Thyroid gland (tissue), 4 donors: Measurements from ENCODE around the gene AKT1S1. TPM values are rescaled to one million over a fixed set of nuclear protein-coding genes. Genes with fewer than 3 reads are reported as not detected.

Experiments
- DNase-seq, 2 donors: peaks; one replicate each; pipeline ENCODE4 v3.0.0-alpha.2; 2019
- H3K27ac ChIP-seq, 3 donors: fragments of 200-600 bp; sonication (generic); 1 replicate in 2 of 3; 2 replicates in 1 of 3; pipeline ENCODE4 v1.5.1; 2016 to 2019; ENCODE audit warnings: mild to moderate bottlenecking in 1 of 3, moderate library complexity in 1 of 3
- H3K27me3 ChIP-seq: fragments of 200-600 bp; sonication (generic); one replicate; pipeline ENCODE4 v1.5.1; 2019
- H3K36me3 ChIP-seq, 2 donors: fragments of 200-600 bp; sonication (generic); one replicate each; pipeline ENCODE4 v1.5.1; 2016 to 2019
- H3K4me1 ChIP-seq, 2 donors: fragments of 200-600 bp; sonication (generic); one replicate each; pipeline ENCODE4 v1.5.1; 2017 to 2019
- H3K4me3 ChIP-seq, 3 donors: fragments of 200-600 bp; sonication (generic); replicated peaks in 1 of 3; 1 replicate in 2 of 3; 2 replicates in 1 of 3; pipeline ENCODE4 v1.5.1; 2016; ENCODE audit warnings: mild to moderate bottlenecking in 1 of 3
- H3K9me3 ChIP-seq: fragments of 200-600 bp; sonication (generic); one replicate; pipeline ENCODE4 v1.5.1; 2017
- POLR2A ChIP-seq, 2 donors: fragments of 450-650 bp; IDR thresholded peaks; one replicate each; pipeline ENCODE4 v1.6.1; 2017; ENCODE audit warnings: antibody characterized with exemption in 2 of 2, mild to moderate bottlenecking in 2 of 2, moderate library complexity in 1 of 2
- WGBS, 2 donors: methylation state at CpG; one replicate each; pipeline ENCODE4 v1.1.5; 2017; 5-methylcytosine and 5-hydroxymethylcytosine counted together
- intact Hi-C: fragments of 100-400 bp; cut with DNase I; formaldehyde crosslinking; loops from one replicate; pipeline ENCODE4 v1.15.1; 2023
- total RNA-seq, 4 donors: library from RNA; depleted of rRNA; stranded (reverse); fragments of >200 nt; gene quantifications; one replicate each; pipeline ENCODE4 v1.2.3, GENCODE V29; 2016
- TF ChIP-seq, protein P1 (sequence below), 6 experiments: fragments of 200-600 bp in 3 of 6; fragments of 450-650 bp in 3 of 6; sonication (generic) in 3 of 6; IDR thresholded peaks; one replicate each; pipeline ENCODE4 v1.5.1; 2016 to 2019; ENCODE audit warnings: antibody characterized with exemption in 6 of 6, mild to moderate bottlenecking in 2 of 6, inconsistent platforms in 1 of 6, moderate library complexity in 1 of 6

The AKT1S1 gene
- total RNA-seq, 4 donors from 2014 or later = 16.7 to 26.0 (median 21.5) TPM

DNA sequence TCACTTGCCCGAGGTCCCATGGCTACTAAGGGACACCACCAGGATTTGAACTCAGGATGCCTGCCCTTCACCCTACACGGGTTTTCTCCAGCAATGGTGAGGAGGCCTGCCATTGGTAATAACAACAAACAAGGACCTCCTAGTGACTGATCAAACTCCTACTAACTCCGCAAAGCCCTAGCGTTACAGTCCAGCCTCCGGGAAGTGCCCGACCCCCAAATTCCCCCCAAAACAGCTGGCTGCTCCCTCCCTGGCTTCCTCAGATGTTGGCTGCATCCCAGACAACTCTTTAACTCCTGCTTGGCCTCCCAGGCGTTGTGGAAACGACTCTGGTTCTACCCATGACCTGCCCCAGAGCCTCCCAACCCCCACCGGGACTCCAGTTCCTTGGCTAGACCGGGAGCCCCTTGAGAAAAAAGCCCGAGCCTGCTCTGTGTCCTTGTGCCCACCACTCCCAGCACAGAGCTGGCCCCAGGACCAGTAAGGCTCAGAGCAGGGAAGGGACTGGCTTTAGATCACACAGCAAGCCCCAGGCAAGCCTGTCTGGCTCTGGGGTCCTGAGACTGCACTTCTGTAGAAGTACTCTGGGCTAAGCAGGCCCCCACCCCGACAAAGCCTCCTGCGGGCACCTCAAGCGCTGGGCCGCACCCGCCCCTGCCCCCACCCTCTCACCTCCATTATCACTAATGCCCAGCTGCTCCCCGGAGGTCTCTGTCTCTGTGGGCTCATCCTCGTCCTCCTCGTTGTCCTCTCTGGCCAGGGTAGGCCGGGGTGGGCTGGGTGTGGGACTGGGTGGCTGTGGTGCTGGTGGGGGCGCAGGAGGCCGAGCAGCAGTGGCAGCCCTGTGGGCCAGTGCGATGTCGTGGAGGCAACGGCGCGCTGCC lies 4.7 kb downstream of the AKT1S1 start:
- Histone ChIP-seq H3K27me3 (no peaks in the 10 kb centered on the region), H3K9me3 (no peaks in the 10 kb centered on the region), H3K4me3 (no peak overlapping the region), H3K36me3 (peaks cover 3 to 7% of the 10 kb centered on the region in 2 donors), H3K27ac (no peak overlapping the region), H3K4me1 (peaks cover 25 to 36% of the 10 kb centered on the region in 2 donors)
- no peak for DNase-seq
- TF ChIP-seq, protein P1, sequence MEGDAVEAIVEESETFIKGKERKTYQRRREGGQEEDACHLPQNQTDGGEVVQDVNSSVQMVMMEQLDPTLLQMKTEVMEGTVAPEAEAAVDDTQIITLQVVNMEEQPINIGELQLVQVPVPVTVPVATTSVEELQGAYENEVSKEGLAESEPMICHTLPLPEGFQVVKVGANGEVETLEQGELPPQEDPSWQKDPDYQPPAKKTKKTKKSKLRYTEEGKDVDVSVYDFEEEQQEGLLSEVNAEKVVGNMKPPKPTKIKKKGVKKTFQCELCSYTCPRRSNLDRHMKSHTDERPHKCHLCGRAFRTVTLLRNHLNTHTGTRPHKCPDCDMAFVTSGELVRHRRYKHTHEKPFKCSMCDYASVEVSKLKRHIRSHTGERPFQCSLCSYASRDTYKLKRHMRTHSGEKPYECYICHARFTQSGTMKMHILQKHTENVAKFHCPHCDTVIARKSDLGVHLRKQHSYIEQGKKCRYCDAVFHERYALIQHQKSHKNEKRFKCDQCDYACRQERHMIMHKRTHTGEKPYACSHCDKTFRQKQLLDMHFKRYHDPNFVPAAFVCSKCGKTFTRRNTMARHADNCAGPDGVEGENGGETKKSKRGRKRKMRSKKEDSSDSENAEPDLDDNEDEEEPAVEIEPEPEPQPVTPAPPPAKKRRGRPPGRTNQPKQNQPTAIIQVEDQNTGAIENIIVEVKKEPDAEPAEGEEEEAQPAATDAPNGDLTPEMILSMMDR (IDR thresholded peaks at IDR 0.05) = no peak
- no peak for TF ChIP-seq POLR2A (IDR thresholded peaks at IDR 0.05)
- intact Hi-C loops = loop anchor here (10.0 kb wide), 1 partner anchor 108 kb away; the partner anchor contains the start of genes AP2A1 and TSKS
- WGBS, 2 donors = 83 to 88% methylated on average over 16 to 26 of the region's 27 CpGs

DNA sequence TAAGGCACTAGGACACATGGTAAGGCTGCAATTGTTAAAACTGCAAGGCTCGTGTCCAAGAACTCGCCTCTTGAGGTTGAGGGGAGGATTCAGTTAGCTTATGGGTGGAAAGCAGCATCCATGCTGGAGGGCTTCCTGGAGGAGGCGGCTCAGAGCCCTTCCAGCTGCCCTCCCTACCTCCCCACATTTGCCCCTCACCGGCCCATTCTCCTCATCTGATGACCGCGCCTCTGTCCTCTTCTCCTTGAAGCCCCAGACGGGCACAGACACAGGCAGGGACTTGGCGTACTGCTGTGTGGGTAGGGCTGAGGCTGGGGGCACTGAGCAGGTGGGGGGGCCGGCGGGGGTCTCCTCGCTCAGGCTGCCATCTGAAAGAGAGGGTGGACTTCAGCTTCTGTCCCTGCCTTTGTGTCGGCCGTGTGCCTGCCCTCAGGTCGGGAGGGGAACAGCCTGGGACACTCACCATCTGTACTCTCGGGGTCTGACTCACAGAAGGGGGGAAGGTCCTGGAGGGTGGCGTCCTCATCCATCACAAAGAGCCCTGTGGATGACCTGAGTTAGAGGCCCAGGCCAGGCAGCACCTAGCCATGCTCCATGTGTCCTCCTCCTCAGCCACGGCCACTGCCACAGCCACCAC lies 5.7 kb downstream of the AKT1S1 start:
- intact Hi-C loops = loop anchor here (10.0 kb wide), 1 partner anchor 107 kb away; the partner anchor contains the start of genes AP2A1 and TSKS
- Histone ChIP-seq H3K27me3 (no peaks in the 10 kb centered on the region), H3K9me3 (no peaks in the 10 kb centered on the region), H3K36me3 (peaks cover 3 to 7% of the 10 kb centered on the region in 2 donors), H3K27ac (no peak overlapping the region), H3K4me1 (peaks cover 29 to 39% of the 10 kb centered on the region in 2 donors), H3K4me3 (no peak overlapping the region)
- no peak for TF ChIP-seq POLR2A (IDR thresholded peaks at IDR 0.05)
- TF ChIP-seq, protein P1 (IDR thresholded peaks at IDR 0.05) = no peak
- DNase-seq = no peak
- WGBS, 2 donors = 89 to 94% methylated on average over 12 to 17 of the region's 17 CpGs

DNA sequence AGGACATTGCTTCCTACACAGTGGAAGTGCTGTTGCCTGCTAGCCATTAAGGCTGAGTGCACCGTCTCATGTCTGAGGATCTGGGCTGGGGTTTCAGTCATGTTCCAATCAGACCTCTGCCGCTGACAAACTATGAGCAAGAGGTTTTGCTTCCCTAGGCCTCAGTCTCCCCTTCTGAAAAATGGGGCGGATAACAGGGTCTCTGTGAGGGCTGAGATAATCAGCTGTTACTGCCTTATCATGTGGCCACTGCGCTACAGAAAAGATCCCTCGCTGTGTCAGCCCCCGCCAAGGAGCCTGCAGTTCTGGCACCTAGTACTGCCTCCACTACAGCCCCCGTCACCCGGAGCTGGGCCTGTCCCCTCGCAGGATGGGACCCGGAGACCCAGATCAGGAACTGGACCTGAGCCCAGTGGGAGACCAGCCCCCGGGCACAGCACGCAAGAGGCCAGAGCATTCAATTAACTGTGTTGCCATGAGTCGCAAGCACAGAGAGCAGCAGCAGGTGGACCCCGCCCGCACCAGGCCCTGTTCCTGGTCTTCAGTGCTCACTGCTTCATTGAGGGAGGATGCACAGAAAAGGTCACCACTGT lies 6.8 kb downstream of the AKT1S1 start:
- DNase-seq = no peak
- Histone ChIP-seq H3K27me3 (no peaks in the 10 kb centered on the region), H3K27ac (peak overlapping the region; percentile 85 to 87 (median 86)), H3K9me3 (no peaks in the 10 kb centered on the region), H3K4me3 (peak overlapping the region in 2 of 3 donors; percentile 48 to 55), H3K36me3 (peaks cover 3 to 7% of the 10 kb centered on the region in 2 donors), H3K4me1 (peaks cover 27 to 46% of the 10 kb centered on the region in 2 donors)
- intact Hi-C loops = loop anchor here (10.0 kb wide), 1 partner anchor 106 kb away; the partner anchor contains the start of genes AP2A1 and TSKS
- 82 to 88% methylated on average over 6 to 12 of the region's 15 CpGs for WGBS, 2 donors
- TF ChIP-seq, protein P1 (IDR thresholded peaks at IDR 0.05) = no peak
- TF ChIP-seq POLR2A (IDR thresholded peaks at IDR 0.05) = no peak

DNA sequence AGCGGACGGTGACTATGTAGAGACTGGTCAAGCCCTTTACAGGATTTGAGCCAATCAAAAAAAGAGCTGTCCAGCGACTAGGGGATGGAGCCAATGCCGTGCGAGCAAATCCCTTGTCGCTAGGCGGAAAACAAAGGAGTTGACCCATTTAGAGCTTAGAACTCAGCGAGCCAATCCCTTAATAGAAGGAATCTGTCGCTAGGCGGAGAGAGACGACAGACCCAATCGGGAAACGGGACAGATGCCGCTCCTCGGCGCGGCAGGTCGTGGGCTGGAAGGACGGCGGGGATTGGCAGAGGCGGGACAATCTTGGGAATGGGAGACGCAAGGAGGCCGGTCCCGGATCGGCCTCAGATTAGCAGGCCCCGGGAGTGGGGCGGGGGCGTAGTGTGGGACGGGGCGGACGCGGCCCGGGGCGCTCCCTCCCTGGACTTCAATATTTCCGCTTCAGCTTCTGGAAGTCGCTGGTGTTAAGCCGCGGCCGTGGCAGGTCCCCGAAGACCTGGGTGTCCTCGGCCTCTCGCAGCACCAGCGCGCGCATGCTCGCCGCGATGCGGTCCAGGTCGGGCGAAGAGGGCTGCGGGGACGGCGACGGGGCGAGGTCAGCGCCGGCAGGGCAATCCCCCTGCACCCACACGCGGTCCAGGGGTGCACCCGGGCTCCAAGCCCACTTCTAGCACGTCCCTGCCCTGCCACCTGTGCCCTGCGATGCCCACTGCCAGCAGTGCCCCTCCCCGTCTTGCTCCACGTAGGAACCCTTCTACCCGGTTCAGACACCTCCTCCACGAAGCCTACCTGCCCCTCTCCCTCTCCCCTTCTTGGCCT lies 7.5 kb downstream of the AKT1S1 start:
- H3K4me1 ChIP-seq = peaks cover 22 to 46% of the 10 kb centered on the region in 2 donors
- intact Hi-C loops = loop anchor here (10.0 kb wide), 1 partner anchor 105 kb away; the partner anchor contains the start of genes AP2A1 and TSKS
- peak overlapping the region; percentile 38 to 55 (median 48) for H3K4me3 ChIP-seq
- H3K27ac ChIP-seq = peak overlapping the region; percentile 85 to 89 (median 87)
- peaks cover 3 to 7% of the 10 kb centered on the region in 2 donors for H3K36me3 ChIP-seq
- H3K27me3 ChIP-seq = no peaks in the 10 kb centered on the region
- TF ChIP-seq, protein P1 (IDR thresholded peaks at IDR 0.05) = no peak
- peak in 1 of 2 donors; percentile 83 for TF ChIP-seq POLR2A (IDR thresholded peaks at IDR 0.05)
- 1% methylated on average over 27 to 37 of the region's 67 CpGs for WGBS, 2 donors
- DNase-seq = peak; percentile 96
- H3K9me3 ChIP-seq = no peaks in the 10 kb centered on the region
